ENCODE data around the gene HCFC1R1.

The HCFC1R1 gene

GRCh38 chr16:3035972-3036725, 12.4 kb upstream of the HCFC1R1 start:
- DNase-seq (ENCODE audit: low read depth) = no peak

GRCh38 chr16:3035289-3035971, 11.7 kb upstream of the HCFC1R1 start:
- DNase-seq (ENCODE audit: low read depth) = no peak

- DNase-seq (ENCODE audit: low read depth) = no peak
Measured at GRCh38 chr16:3032624-3033023, 8.9 kb upstream of the HCFC1R1 start.

GRCh38 chr16:3030222-3031212, 6.8 kb upstream of the HCFC1R1 start:
- DNase-seq (ENCODE audit: low read depth) = no peak

- DNase-seq (ENCODE audit: low read depth) = no peak
Measured at GRCh38 chr16:3029491-3030221, 5.9 kb upstream of the HCFC1R1 start.

- no peak for DNase-seq (ENCODE audit: low read depth)
Measured at GRCh38 chr16:3028716-3029319, 5.1 kb upstream of the HCFC1R1 start.

- peak; percentile 74 for DNase-seq (ENCODE audit: low read depth)
Measured at GRCh38 chr16:3027983-3028715, 4.4 kb upstream of the HCFC1R1 start.

GRCh38 chr16:3027489-3027795, 3.7 kb upstream of the HCFC1R1 start:
- DNase-seq (ENCODE audit: low read depth) = no peak

- no peak for DNase-seq (ENCODE audit: low read depth)
Measured at GRCh38 chr16:3026609-3027488, 3.1 kb upstream of the HCFC1R1 start.

GRCh38 chr16:3026003-3026378, 2.2 kb upstream of the HCFC1R1 start:
- no peak for DNase-seq (ENCODE audit: low read depth)

- no peak for DNase-seq (ENCODE audit: low read depth)
Measured at GRCh38 chr16:3025032-3026002, 1.6 kb upstream of the HCFC1R1 start.

- DNase-seq (ENCODE audit: low read depth) = no peak
Measured at GRCh38 chr16:3023415-3023668, 400 bp downstream of the HCFC1R1 start.

GRCh38 chr16:3022684-3023414, 893 bp downstream of the HCFC1R1 start:
- no peak for DNase-seq (ENCODE audit: low read depth)

- DNase-seq (ENCODE audit: low read depth) = peak; percentile 76
Measured at GRCh38 chr16:3022208-3022683, 1.5 kb downstream of the HCFC1R1 start.

- DNase-seq (ENCODE audit: low read depth) = peak; percentile 86
Measured at GRCh38 chr16:3021449-3022207, 2.1 kb downstream of the HCFC1R1 start.

- DNase-seq (ENCODE audit: low read depth) = peak; percentile 79
Measured at GRCh38 chr16:3020604-3021448, 2.9 kb downstream of the HCFC1R1 start.
